GM12878 (cell line): ENCODE results near the gene DTNBP1. TPM values are rescaled to one million over a fixed set of nuclear protein-coding genes. Genes with fewer than 3 reads are reported as not detected.

Experiments
- BRCA1 ChIP-seq: IDR thresholded peaks from 2 replicates; pipeline ENCODE4 v1.6.1; 2011; ENCODE audit warnings: low read depth, low read length, improper control_type of control experiment
- CHD2 ChIP-seq: IDR thresholded peaks from 2 replicates; pipeline ENCODE4 v1.6.1; 2011; ENCODE audit warnings: low read depth, low read length, improper control_type of control experiment, borderline replicate concordance
- HCFC1 ChIP-seq: fragments of 150-350 bp; IDR thresholded peaks from 2 replicates; pipeline ENCODE4 v1.6.1; 2014; ENCODE audit warnings: low read length
- NFXL1 ChIP-seq: fragments of 450-650 bp; IDR thresholded peaks from 2 replicates; pipeline ENCODE4 v1.6.1; 2017; ENCODE audit warnings: antibody characterized with exemption, mild to moderate bottlenecking, borderline replicate concordance
- NRF1 ChIP-seq: conservative IDR thresholded peaks from 2 replicates; pipeline ENCODE4 v1.6.1; 2011; ENCODE audit warnings: mild to moderate bottlenecking, low read depth, low read length, improper control_type of control experiment
- PRDM15 ChIP-seq: fragments of 450-650 bp; formaldehyde crosslinking; IDR thresholded peaks from 2 replicates; pipeline ENCODE4 v1.4.0; 2020; ENCODE audit warnings: mild to moderate bottlenecking, moderate library complexity
- SMARCA5 ChIP-seq: fragments of 450-650 bp; IDR thresholded peaks from 2 replicates; pipeline ENCODE4 v1.6.1; 2017; ENCODE audit warnings: mild to moderate bottlenecking
- ZNF24 ChIP-seq: fragments of 450-650 bp; IDR thresholded peaks from 2 replicates; pipeline ENCODE4 v1.6.1; 2017; ENCODE audit warnings: antibody characterized with exemption, mild to moderate bottlenecking
- polyA plus RNA-seq, 11 experiments: library from polyadenylated mRNA; depleted of rRNA in 4 of 11; unstranded in 6 of 11; stranded (reverse) in 5 of 11; fragments of >200 nt; fragmentation: Nextera tagmentation in 4 of 11; fragmentation: Illumina TruSeq in 1 of 11; extraction: Ambion mirVana in 4 of 11; extraction: Trizol in 1 of 11; gene quantifications; 1 replicate in 1 of 11; 2 replicates in 10 of 11; pipeline versions ENCODE4 v1.2.1 to v1.2.3, GENCODE V29; 2011 to 2016; ENCODE audit warnings: inconsistent platforms in 2 of 11, missing spikeins in 2 of 11, low read depth in 1 of 11
- total RNA-seq, 4 experiments: library from RNA; depleted of rRNA in 3 of 4; stranded (reverse); fragments of >200 nt in 3 of 4; fragmentation: Illumina TruSeq in 1 of 4; extraction: Trizol in 1 of 4; gene quantifications; 2 replicates each; pipeline versions ENCODE4 v1.2.1 to v1.2.3, GENCODE V29; 2013 to 2021
- TF ChIP-seq, protein P1 (sequence below): fragments of 450-650 bp; IDR thresholded peaks from 2 replicates; pipeline ENCODE4 v1.6.1; 2017; ENCODE audit warnings: mild to moderate bottlenecking, moderate library complexity

The DTNBP1 gene
- total and polyA plus RNA-seq, 10 of the 15 experiments (the other 5 are each of a cell fraction or from before 2014, with no cell fraction given), result 7.1 to 40.3 (median 20.1) TPM

DNA sequence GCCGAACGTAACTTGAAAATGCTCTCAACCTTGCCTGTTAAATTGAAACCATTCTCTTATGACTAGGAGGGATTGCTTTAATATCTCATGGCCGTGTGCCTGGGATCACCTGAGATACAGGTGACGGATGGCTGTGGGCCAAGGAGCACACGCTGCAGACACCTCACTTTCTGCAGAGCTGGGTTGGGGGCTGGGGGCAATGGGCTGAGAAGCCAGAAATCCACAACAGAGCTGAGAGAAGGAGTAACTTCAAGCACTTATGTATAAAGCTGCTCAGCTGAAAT lies 170.9 kb downstream of the DTNBP1 start (continued):
- TF ChIP-seq, protein P1, sequence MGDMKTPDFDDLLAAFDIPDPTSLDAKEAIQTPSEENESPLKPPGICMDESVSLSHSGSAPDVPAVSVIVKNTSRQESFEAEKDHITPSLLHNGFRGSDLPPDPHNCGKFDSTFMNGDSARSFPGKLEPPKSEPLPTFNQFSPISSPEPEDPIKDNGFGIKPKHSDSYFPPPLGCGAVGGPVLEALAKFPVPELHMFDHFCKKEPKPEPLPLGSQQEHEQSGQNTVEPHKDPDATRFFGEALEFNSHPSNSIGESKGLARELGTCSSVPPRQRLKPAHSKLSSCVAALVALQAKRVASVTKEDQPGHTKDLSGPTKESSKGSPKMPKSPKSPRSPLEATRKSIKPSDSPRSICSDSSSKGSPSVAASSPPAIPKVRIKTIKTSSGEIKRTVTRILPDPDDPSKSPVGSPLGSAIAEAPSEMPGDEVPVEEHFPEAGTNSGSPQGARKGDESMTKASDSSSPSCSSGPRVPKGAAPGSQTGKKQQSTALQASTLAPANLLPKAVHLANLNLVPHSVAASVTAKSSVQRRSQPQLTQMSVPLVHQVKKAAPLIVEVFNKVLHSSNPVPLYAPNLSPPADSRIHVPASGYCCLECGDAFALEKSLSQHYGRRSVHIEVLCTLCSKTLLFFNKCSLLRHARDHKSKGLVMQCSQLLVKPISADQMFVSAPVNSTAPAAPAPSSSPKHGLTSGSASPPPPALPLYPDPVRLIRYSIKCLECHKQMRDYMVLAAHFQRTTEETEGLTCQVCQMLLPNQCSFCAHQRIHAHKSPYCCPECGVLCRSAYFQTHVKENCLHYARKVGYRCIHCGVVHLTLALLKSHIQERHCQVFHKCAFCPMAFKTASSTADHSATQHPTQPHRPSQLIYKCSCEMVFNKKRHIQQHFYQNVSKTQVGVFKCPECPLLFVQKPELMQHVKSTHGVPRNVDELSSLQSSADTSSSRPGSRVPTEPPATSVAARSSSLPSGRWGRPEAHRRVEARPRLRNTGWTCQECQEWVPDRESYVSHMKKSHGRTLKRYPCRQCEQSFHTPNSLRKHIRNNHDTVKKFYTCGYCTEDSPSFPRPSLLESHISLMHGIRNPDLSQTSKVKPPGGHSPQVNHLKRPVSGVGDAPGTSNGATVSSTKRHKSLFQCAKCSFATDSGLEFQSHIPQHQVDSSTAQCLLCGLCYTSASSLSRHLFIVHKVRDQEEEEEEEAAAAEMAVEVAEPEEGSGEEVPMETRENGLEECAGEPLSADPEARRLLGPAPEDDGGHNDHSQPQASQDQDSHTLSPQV, result no peak
- TF ChIP-seq SMARCA5, result no peak
- no peak for TF ChIP-seq BRCA1
- TF ChIP-seq CHD2, result no peak
- TF ChIP-seq NRF1, result no peak
- no peak for TF ChIP-seq ZNF24
- TF ChIP-seq PRDM15, result no peak
- TF ChIP-seq NFXL1, result no peak
- TF ChIP-seq HCFC1, result no peak
